ENCODE measurements around the gene RPL27.
"Not testable (repeated sequence)": the region's sequence is repeated elsewhere in the genome, so short reads cannot be mapped to it uniquely, and the experiment has no call there.

Gene RPL27

DNA sequence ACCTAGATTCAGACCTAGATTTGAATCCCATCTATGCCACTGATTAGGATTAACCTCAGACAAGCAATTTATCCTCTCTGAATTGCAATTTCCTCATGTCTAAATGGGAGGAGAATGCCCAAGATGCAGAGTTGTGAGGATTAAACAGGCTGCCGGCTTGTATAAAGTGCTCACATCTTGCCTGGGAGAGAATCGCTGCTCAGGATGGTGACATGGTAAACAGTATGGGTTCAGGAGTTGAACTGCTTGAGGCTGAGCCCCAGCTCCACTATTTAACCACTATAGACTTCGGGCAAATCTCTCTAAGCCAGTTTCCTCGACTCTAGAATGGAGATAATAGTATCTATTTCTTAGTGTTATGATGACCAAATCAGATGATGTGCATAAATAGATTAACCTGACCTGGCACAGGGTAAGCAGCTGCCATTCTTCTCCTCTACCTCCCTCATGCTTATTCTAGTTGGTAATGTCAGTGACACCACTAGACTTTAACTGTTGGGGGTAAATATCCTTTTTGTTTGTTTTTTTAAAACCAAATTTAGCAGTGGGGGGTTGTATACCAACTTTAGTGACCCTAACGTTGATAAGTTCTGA lies 732 bp upstream of the RPL27 start:
- DNase-seq, result no peak

DNA sequence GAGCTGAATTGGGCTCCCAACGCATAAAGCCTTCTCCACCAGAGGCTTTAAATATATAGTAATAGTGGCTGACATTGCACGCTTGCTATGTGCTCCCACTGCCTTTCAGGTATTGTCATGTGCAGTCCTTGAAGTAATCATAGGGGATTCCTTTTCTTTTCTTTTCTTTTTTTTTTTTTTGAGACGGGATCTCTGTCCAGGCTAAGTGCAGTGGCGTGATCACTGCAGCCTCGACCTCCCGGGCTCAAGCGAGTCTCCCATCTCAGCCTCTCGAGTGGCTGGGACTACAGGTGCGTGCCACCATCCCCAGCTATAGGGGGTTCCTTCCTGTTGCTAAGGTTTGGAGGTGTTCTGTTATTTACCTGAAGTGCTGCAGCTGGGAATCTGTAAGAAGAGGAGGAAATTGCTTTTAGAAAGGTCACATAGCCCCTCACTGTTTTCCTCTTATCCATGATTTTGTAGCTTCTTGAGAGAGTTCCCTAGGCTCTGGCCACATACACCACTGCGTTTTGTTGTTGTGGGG lies 845 bp downstream of the RPL27 start:
- DNase-seq, result no peak

DNA sequence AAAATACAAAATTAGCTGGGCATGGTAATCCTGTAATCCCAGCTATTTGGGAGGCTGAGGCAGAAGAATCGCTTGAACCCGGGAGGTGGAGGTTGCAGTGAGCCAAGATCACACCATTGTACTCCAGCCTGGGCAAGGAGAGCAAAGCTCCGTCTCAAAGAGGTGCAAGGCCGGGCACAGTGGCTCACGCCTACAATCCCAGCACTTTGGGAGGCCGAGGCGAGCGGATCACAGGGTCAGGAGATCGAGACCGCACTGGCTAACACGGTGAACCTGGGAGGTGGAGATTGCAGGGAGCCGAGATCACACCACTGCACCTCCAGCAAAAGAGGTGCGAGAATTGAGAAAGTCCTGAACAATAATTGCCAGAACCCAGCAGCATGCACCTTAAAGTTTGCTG lies 2.7 kb downstream of the RPL27 start:
- not testable (repeated sequence) for DNase-seq

DNA sequence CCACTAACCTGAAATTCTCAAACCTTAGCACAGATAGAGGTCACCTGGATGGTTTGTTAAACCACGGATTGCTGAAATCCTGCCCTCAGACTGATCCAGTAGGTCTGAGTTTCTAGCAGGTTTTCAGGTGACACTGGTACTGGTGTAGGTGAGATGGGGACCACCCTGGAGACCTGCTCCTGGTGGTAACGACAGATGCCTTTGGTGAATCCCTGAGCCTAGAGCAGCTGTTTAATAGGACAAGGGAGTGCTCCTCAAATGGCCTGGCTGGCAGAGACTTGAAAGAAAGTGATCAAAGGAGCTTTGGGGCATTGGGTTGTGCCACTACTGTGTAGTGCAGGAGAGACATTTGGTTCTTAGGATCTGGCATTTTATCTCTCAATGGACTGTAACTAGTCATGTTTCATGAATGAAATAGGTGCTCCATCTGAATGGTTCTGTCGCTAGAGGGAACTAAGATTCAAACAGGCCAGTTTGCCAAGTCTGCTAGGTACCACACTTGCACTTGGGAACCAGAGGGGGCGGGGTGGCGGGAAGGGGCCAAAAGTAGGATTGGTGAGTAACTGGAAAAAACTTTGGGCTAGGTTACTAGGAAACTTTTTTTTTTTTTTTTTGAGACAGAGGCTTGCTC lies 5.4 kb downstream of the RPL27 start:
- no peak for DNase-seq

DNA sequence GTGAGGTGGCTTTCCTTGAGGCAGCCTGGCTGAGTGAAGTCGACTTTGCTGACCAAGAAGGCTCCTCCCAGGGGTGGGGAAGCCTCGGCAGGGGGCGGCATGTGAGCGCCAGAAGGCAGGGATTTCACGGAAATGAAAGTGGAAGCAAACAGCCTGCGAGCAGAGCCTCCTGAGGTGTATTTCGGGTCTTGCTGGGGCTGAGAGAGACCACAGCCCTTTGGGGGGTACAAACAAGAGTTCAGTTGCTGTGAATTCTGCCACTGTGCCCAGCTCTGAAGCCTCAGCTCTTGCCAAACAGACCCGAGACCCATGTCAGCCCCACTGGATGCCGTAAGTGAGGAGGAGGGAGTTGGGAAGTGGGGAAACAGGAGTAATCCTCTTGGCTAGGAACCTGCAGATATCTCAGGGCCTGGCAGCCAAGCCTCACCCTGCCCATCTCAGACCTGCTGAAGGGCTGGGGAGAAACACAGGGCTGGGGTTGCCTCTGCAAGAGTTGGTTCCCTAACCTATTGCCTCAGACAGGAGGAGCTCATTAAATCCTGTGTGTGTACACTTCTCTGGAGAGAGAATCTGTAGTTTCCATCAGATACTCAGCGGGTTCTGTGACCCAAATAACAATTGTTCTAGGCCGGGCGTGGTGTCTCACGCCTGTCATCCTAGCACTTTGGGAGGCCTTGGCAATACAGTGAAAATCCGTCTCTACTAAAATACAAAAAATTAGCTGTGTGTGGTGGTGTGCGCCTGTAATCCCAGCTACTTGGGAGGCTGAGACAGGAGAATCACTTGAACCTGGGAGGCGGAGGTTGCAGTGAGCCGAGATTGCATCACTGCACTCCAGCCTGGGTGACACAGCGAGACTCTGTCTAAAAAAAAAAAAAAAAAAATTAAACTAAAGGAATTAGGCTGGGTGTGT lies 8.7 kb downstream of the RPL27 start, which contains the start of gene IFI35:
IFI35 (plus strand) TSS at position 146 of the 913 bp plus-strand sequence; CDS start at position 310, 164 bp downstream.
- DNase-seq, result peak; percentile 26

GRCh38 chr17:43010667-43011308 lies 12.6 kb downstream of the RPL27 start:
- DNase-seq, result no peak

DNA sequence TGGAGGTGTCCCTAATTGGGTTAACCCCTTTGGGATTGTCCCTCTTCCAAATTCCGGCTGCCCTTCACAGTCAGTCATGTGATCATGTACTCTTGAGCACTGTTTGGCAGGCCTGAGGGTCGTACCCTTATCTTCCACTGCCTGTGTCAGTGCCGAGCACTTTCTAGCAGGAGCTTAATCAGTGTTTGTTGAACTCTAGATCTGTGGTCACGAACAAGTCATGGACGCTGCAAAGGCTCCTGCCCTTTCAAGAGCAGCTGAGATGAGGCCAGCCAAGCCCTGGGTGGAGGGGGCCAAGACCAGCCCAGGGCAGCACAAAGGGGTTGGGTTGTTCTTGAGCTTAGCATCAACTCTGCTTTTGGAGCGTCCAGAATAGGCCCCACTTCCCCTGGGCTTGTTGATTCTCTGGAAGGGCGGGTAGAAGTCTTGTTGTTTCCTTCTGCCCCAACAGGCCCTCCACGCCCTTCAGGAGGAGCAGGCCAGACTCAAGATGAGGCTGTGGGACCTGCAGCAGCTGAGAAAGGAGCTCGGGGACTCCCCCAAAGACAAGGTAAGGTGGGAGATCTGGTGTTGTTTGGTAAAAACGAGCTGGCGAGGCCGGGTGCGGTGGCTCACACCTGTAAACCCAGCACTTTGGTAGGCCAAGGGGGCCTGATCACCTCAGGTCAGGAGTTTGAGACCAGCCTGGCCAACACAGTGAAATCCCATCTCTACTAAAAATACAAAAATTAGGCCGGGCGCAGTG lies 13.7 kb downstream of the RPL27 start:
- DNase-seq, result no peak

GRCh38 chr17:43013296-43013695 lies 15.1 kb downstream of the RPL27 start:
- DNase-seq, result no peak

DNA sequence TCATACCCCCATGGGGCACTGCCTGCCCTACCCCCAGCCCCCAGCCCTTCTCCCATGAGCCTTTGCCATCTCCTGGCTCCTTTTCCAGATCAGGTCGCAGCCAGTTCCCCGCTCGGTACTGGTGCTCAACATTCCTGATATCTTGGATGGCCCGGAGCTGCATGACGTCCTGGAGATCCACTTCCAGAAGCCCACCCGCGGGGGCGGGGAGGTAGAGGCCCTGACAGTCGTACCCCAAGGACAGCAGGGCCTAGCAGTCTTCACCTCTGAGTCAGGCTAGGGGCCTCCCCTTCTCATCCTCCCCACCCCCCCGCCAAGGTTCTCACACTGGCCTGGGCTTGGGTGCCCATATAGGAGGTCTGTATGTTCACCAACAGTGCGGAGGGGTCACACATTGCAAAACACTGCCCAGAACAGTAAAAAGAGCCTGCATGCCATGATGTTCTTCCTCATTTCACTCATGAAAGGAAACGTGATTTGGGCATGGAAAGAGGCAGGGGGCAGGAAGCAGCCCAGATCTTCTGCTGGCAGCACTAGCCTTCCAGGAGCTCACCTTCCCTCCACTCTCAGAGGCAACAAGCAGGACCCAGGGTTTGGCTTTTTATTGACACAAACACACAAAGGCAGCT lies 15.9 kb downstream of the RPL27 start:
- DNase-seq, result no peak

DNA sequence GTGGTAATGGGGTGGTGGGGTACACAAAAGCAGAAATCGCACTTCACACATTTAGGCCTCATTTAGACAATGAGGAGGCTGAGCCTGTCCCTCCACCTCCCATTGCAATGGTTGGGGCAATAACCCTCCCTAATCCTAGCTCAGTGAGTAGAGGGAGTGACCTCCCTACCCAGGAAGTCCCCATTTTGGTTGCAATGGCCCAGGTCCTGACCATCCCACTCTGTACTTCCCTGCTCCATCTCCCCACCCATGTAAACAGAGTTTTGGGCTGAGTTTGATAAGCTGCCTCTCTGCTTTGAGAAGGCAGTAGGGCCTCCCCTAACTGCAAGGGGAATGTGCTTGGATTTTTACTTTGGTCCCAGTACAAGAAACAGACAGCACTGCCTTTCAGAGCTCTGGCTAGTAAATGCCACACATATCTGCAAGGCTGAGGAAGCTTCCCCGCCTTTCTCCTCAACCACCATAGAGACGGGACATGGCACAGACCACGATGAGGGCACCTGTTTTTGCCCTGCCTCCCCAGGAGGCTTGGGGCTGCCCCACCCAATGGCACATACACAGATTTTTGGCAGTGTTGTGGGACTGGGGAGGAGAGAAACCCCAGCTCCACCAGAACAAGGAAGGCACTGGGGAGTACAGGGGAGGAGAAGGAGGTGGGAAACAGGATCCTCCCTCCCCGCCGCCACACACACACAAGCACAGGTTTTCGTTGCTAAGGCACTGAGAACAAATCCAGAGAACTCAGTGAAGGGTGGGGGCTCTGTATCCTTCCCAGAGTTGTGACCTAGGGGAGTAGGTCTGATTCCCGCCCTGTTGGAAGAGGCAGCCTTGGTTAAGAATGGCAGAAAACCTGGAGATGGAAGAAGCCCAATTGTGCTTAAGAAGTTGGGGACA lies 16.7 kb downstream of the RPL27 start:
- DNase-seq, result no peak

DNA sequence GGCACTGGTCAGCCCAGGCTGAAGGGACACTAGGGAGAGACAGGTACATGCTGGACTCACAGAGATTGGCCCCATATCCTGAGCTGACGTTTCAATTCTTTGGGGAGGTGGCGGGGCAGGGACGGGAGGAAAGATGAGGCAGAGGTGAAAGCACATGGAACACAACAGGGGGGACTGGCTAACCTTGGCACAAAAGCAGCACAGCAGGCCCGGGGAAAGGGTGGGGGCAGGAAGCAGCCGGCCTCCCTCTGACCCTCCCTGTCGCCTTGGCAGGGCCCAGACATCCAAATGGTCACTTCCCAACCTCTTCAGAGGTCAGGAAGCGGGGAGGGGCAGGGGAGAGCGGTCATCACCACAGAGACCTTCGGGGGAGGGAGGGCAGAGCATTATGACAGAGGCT lies 17.4 kb downstream of the RPL27 start:
- DNase-seq, result no peak

DNA sequence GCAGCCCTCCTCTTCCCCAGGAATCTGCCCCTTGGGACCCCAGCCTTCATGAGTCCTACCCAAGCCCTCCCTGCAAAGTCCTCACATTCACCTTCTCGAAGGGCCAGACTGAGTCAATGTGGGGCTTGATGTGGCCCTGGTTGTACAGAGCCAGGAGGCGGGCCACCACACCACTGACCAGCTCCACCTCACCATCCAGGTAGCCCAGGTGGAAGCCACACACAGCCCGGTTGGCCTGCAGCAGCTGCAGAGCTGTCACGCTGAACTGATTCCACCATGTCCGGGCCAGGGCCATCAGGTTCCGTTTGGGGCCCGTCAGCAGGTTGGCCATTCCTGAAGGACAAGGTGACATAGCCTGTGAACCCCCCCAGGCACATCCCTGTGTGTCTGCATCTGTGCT lies 18.0 kb downstream of the RPL27 start:
- DNase-seq, result no peak

GRCh38 chr17:43018008-43018853 lies 20.0 kb downstream of the RPL27 start:
- no peak for DNase-seq

GRCh38 chr17:43018932-43019331 lies 20.7 kb downstream of the RPL27 start:
- no peak for DNase-seq

- DNase-seq, result no peak
Measured at GRCh38 chr17:43019418-43019817, 21.2 kb downstream of the RPL27 start.

DNA sequence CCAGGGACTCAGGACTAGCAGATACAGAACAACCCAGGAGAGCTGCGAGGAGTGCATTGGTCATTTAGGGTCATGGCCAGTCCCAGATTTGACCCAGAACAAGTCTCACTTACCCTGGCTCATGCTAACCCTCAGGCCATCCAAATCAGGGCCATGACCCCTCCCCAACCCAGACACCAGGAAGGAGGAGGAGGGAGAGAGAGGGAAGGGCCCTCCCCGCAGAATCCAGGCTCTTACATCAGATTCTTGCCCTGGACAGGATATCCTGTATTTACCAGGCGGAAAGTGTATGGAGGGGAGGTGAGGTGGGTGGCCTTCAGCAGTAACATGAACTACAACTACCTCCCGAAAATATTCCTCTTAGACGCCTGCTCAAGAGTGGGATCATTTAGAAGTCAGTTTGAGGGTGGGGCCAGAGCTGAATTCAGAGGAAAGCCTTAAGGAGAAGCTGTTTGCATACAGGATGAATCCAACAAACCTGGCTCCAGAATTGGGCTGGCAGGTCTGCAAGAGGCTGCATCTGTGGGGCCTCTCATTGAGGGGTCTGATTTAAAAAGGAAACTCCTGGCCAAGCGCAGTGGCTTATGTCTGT lies 21.9 kb downstream of the RPL27 start:
- no peak for DNase-seq

- DNase-seq, result no peak
Measured at GRCh38 chr17:43020789-43021740, 22.8 kb downstream of the RPL27 start.
